ENCODE measurements around the gene SUPT3H.

The SUPT3H gene

GRCh38 chr6:45419571-45420082 is 41.9 kb upstream of the SUPT3H start:
- H3K9ac ChIP-seq (ENCODE audit: low read depth, low read length), result no peak overlapping the region
- H3K9me3 ChIP-seq (ENCODE audit: insufficient read depth, low read depth, low read length), result no peaks in the 10 kb centered on the region
- H3K27ac ChIP-seq (ENCODE audit: low read length), result no peak overlapping the region
- peak overlapping the region; percentile 85 for H3K4me3 ChIP-seq (ENCODE audit: low read length)
- H3K4me1 ChIP-seq (ENCODE audit: insufficient read depth, low read length), result peaks cover 15% of the 10 kb centered on the region; the same call in 1 of the 2 replicates
- no peaks in the 10 kb centered on the region for H3K36me3 ChIP-seq (ENCODE audit: insufficient read depth, low read depth, low read length)
- peaks cover 97% of the 10 kb centered on the region for H3K27me3 ChIP-seq (ENCODE audit: insufficient read depth, low read length)

GRCh38 chr6:45417436-45417835 is 39.7 kb upstream of the SUPT3H start:
- no peaks in the 10 kb centered on the region for H3K36me3 ChIP-seq (ENCODE audit: insufficient read depth, low read depth, low read length)
- H3K9me3 ChIP-seq (ENCODE audit: insufficient read depth, low read depth, low read length), result no peaks in the 10 kb centered on the region
- H3K4me1 ChIP-seq (ENCODE audit: insufficient read depth, low read length), result peaks cover 13% of the 10 kb centered on the region; the same call in 1 of the 2 replicates
- no peak overlapping the region for H3K9ac ChIP-seq (ENCODE audit: low read depth, low read length)
- no peak overlapping the region for H3K27ac ChIP-seq (ENCODE audit: low read length)
- no peak overlapping the region for H3K4me3 ChIP-seq (ENCODE audit: low read length)
- H3K27me3 ChIP-seq (ENCODE audit: insufficient read depth, low read length), result peaks cover 76% of the 10 kb centered on the region

GRCh38 chr6:45416700-45417099 is 39.0 kb upstream of the SUPT3H start:
- Histone ChIP-seq H3K4me3 (ENCODE audit: low read length) (no peak overlapping the region), H3K9ac (ENCODE audit: low read depth, low read length) (no peak overlapping the region), H3K27me3 (ENCODE audit: insufficient read depth, low read length) (peaks cover 68% of the 10 kb centered on the region), H3K4me1 (ENCODE audit: insufficient read depth, low read length) (peaks cover 13% of the 10 kb centered on the region; the same call in 1 of the 2 replicates), H3K9me3 (ENCODE audit: insufficient read depth, low read depth, low read length) (no peaks in the 10 kb centered on the region), H3K36me3 (ENCODE audit: insufficient read depth, low read depth, low read length) (no peaks in the 10 kb centered on the region), H3K27ac (ENCODE audit: low read length) (no peak overlapping the region)

- H3K27ac ChIP-seq (ENCODE audit: low read length), result no peak overlapping the region
- no peak overlapping the region for H3K4me3 ChIP-seq (ENCODE audit: low read length)
- peaks cover 61% of the 10 kb centered on the region for H3K27me3 ChIP-seq (ENCODE audit: insufficient read depth, low read length)
- no peak overlapping the region for H3K9ac ChIP-seq (ENCODE audit: low read depth, low read length)
- H3K36me3 ChIP-seq (ENCODE audit: insufficient read depth, low read depth, low read length), result no peaks in the 10 kb centered on the region
- H3K9me3 ChIP-seq (ENCODE audit: insufficient read depth, low read depth, low read length), result no peaks in the 10 kb centered on the region
- peaks cover 10% of the 10 kb centered on the region; the same call in 1 of the 2 replicates for H3K4me1 ChIP-seq (ENCODE audit: insufficient read depth, low read length)
These were observed 38.2 kb upstream of the SUPT3H start for GRCh38 chr6:45415788-45416518.

- Histone ChIP-seq H3K36me3 (ENCODE audit: insufficient read depth, low read depth, low read length) (no peaks in the 10 kb centered on the region), H3K4me3 (ENCODE audit: low read length) (no peak overlapping the region), H3K27me3 (ENCODE audit: insufficient read depth, low read length) (peaks cover 55% of the 10 kb centered on the region), H3K9ac (ENCODE audit: low read depth, low read length) (no peak overlapping the region), H3K27ac (ENCODE audit: low read length) (no peak overlapping the region), H3K9me3 (ENCODE audit: insufficient read depth, low read depth, low read length) (no peaks in the 10 kb centered on the region), H3K4me1 (ENCODE audit: insufficient read depth, low read length) (peaks cover 4% of the 10 kb centered on the region; the same call in 1 of the 2 replicates)
These were observed 37.6 kb upstream of the SUPT3H start for GRCh38 chr6:45415315-45415714.

- Histone ChIP-seq H3K27ac (ENCODE audit: low read length) (no peak overlapping the region), H3K27me3 (ENCODE audit: insufficient read depth, low read length) (peaks cover 21% of the 10 kb centered on the region; the same call in 1 of the 2 replicates), H3K4me1 (ENCODE audit: insufficient read depth, low read length) (no peaks in the 10 kb centered on the region), H3K4me3 (ENCODE audit: low read length) (no peak overlapping the region), H3K36me3 (ENCODE audit: insufficient read depth, low read depth, low read length) (no peaks in the 10 kb centered on the region), H3K9me3 (ENCODE audit: insufficient read depth, low read depth, low read length) (no peaks in the 10 kb centered on the region), H3K9ac (ENCODE audit: low read depth, low read length) (no peak overlapping the region)
These were observed 34.2 kb upstream of the SUPT3H start for GRCh38 chr6:45411959-45412358.

- H3K4me1 ChIP-seq (ENCODE audit: insufficient read depth, low read length), result no peaks in the 10 kb centered on the region
- no peak overlapping the region for H3K9ac ChIP-seq (ENCODE audit: low read depth, low read length)
- H3K9me3 ChIP-seq (ENCODE audit: insufficient read depth, low read depth, low read length), result no peaks in the 10 kb centered on the region
- no peak overlapping the region for H3K4me3 ChIP-seq (ENCODE audit: low read length)
- no peaks in the 10 kb centered on the region for H3K36me3 ChIP-seq (ENCODE audit: insufficient read depth, low read depth, low read length)
- H3K27me3 ChIP-seq (ENCODE audit: insufficient read depth, low read length), result no peaks in the 10 kb centered on the region
- no peak overlapping the region for H3K27ac ChIP-seq (ENCODE audit: low read length)
These were observed 22.3 kb upstream of the SUPT3H start for GRCh38 chr6:45400021-45400420.

GRCh38 chr6:45398075-45398813 is 20.5 kb upstream of the SUPT3H start:
- Histone ChIP-seq H3K4me3 (ENCODE audit: low read length) (no peak overlapping the region), H3K9me3 (ENCODE audit: insufficient read depth, low read depth, low read length) (no peaks in the 10 kb centered on the region), H3K9ac (ENCODE audit: low read depth, low read length) (no peak overlapping the region), H3K27me3 (ENCODE audit: insufficient read depth, low read length) (no peaks in the 10 kb centered on the region), H3K27ac (ENCODE audit: low read length) (no peak overlapping the region), H3K4me1 (ENCODE audit: insufficient read depth, low read length) (no peaks in the 10 kb centered on the region), H3K36me3 (ENCODE audit: insufficient read depth, low read depth, low read length) (no peaks in the 10 kb centered on the region)

GRCh38 chr6:45394586-45395095 is 16.9 kb upstream of the SUPT3H start:
- Histone ChIP-seq H3K36me3 (ENCODE audit: insufficient read depth, low read depth, low read length) (no peaks in the 10 kb centered on the region), H3K9ac (ENCODE audit: low read depth, low read length) (no peak overlapping the region), H3K27me3 (ENCODE audit: insufficient read depth, low read length) (no peaks in the 10 kb centered on the region), H3K4me3 (ENCODE audit: low read length) (no peak overlapping the region), H3K9me3 (ENCODE audit: insufficient read depth, low read depth, low read length) (no peaks in the 10 kb centered on the region), H3K27ac (ENCODE audit: low read length) (no peak overlapping the region), H3K4me1 (ENCODE audit: insufficient read depth, low read length) (no peaks in the 10 kb centered on the region)

- no peak overlapping the region for H3K4me3 ChIP-seq (ENCODE audit: low read length)
- no peak overlapping the region for H3K27ac ChIP-seq (ENCODE audit: low read length)
- no peaks in the 10 kb centered on the region for H3K36me3 ChIP-seq (ENCODE audit: insufficient read depth, low read depth, low read length)
- H3K27me3 ChIP-seq (ENCODE audit: insufficient read depth, low read length), result no peaks in the 10 kb centered on the region
- no peak overlapping the region for H3K9ac ChIP-seq (ENCODE audit: low read depth, low read length)
- H3K4me1 ChIP-seq (ENCODE audit: insufficient read depth, low read length), result no peaks in the 10 kb centered on the region
- no peaks in the 10 kb centered on the region for H3K9me3 ChIP-seq (ENCODE audit: insufficient read depth, low read depth, low read length)
These were observed 10.6 kb upstream of the SUPT3H start for GRCh38 chr6:45388328-45388727.

- H3K9me3 ChIP-seq (ENCODE audit: insufficient read depth, low read depth, low read length), result no peaks in the 10 kb centered on the region
- H3K9ac ChIP-seq (ENCODE audit: low read depth, low read length), result no peak overlapping the region
- no peaks in the 10 kb centered on the region for H3K36me3 ChIP-seq (ENCODE audit: insufficient read depth, low read depth, low read length)
- H3K27ac ChIP-seq (ENCODE audit: low read length), result no peak overlapping the region
- no peaks in the 10 kb centered on the region for H3K27me3 ChIP-seq (ENCODE audit: insufficient read depth, low read length)
- H3K4me1 ChIP-seq (ENCODE audit: insufficient read depth, low read length), result no peaks in the 10 kb centered on the region
- no peak overlapping the region for H3K4me3 ChIP-seq (ENCODE audit: low read length)
These were observed 9.5 kb upstream of the SUPT3H start for GRCh38 chr6:45387236-45387635.
